ENCODE results near the gene YIF1A.
A peak's percentile ranks its signal among the peaks of the same experiment; 100 is the strongest.
"Not testable (repeated sequence)": the region's sequence is repeated elsewhere in the genome, so short reads cannot be mapped to it uniquely, and the experiment has no call there.

Gene YIF1A

GRCh38 chr11:66326261-66327111 lies 37.5 kb upstream of the YIF1A start:
- peak in 1 of 2 donors; percentile 39 for DNase-seq (ENCODE audit: low read depth in 2 of 2)

- no peak for DNase-seq (ENCODE audit: low read depth in 2 of 2)
Observed at GRCh38 chr11:66325263-66325671, 36.3 kb upstream of the YIF1A start.

GRCh38 chr11:66324664-66325063 lies 35.7 kb upstream of the YIF1A start:
- no peak for DNase-seq (ENCODE audit: low read depth in 2 of 2)

- DNase-seq (ENCODE audit: low read depth in 2 of 2), result no peak
Observed at GRCh38 chr11:66323684-66324083, 34.7 kb upstream of the YIF1A start.

GRCh38 chr11:66322732-66323427 lies 33.9 kb upstream of the YIF1A start:
- no peak for DNase-seq (ENCODE audit: low read depth in 2 of 2)

GRCh38 chr11:66321606-66322005 lies 32.7 kb upstream of the YIF1A start:
- DNase-seq (ENCODE audit: low read depth in 2 of 2), result no peak

GRCh38 chr11:66320748-66321147 lies 31.8 kb upstream of the YIF1A start:
- DNase-seq (ENCODE audit: low read depth in 2 of 2), result not testable (repeated sequence)

- not testable (repeated sequence) for DNase-seq (ENCODE audit: low read depth in 2 of 2)
Observed at GRCh38 chr11:66320289-66320688, 31.3 kb upstream of the YIF1A start.

GRCh38 chr11:66318600-66318970 lies 29.6 kb upstream of the YIF1A start:
- no peak for DNase-seq (ENCODE audit: low read depth in 2 of 2)

- DNase-seq (ENCODE audit: low read depth in 2 of 2), result peak; percentile 41 to 51
Observed at GRCh38 chr11:66317723-66318599, 29.0 kb upstream of the YIF1A start.

GRCh38 chr11:66317322-66317722 lies 28.4 kb upstream of the YIF1A start:
- peak in 1 of 2 donors; percentile 39 for DNase-seq (ENCODE audit: low read depth in 2 of 2)

- DNase-seq (ENCODE audit: low read depth in 2 of 2), result no peak
Observed at GRCh38 chr11:66316849-66317251, 27.9 kb upstream of the YIF1A start, which contains the start of gene CD248. TSS of gene CD248 (minus strand) at chr11:66317044. CDS start at chr11:66317027, 17 bp downstream.

- DNase-seq (ENCODE audit: low read depth in 2 of 2), result no peak
Observed at GRCh38 chr11:66315921-66316811, 27.2 kb upstream of the YIF1A start.

GRCh38 chr11:66315498-66315885 lies 26.5 kb upstream of the YIF1A start:
- DNase-seq (ENCODE audit: low read depth in 2 of 2), result no peak

- no peak for DNase-seq (ENCODE audit: low read depth in 2 of 2)
Observed at GRCh38 chr11:66314561-66315497, 25.9 kb upstream of the YIF1A start.

GRCh38 chr11:66314186-66314501 lies 25.2 kb upstream of the YIF1A start:
- no peak for DNase-seq (ENCODE audit: low read depth in 2 of 2)

GRCh38 chr11:66313321-66314185 lies 24.6 kb upstream of the YIF1A start:
- no peak for DNase-seq (ENCODE audit: low read depth in 2 of 2)

GRCh38 chr11:66312549-66313320 lies 23.8 kb upstream of the YIF1A start:
- peak; percentile 93 to 96 for DNase-seq (ENCODE audit: low read depth in 2 of 2)

Data from stimulated activated CD8-positive, alpha-beta memory T cell treated with anti-CD3 and anti-CD28 coated beads, Interleukin-7, amount 100 ng/mL, for 4 hours (primary cell).